ENCODE data around the gene FHIT. TPM values are rescaled to one million over a fixed set of nuclear protein-coding genes. Genes with fewer than 3 reads are reported as not detected.

FHIT gene
- total RNA-seq, 4 donors from 2014 or later, result 1.6 to 12.9 (median 7.8) TPM

DNA sequence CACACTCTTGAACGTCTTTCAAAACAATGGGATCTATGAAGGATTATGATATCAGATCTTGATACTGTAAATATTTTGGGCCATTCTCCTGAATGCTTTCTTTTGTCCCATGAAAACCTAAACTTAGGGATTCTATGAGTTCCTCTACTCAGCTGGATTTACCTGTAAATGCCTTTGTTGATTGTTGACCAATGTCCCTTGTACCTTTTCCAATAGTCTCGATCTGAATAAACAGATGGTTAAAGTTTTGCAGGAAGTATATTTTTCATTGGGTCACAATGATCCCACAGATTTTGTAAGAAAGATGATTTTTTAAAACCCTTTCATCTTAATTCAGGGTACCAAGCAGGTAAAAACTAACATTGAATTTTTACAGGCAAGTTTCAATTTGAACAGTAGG, 634.1 kb downstream of the FHIT start:
- Histone ChIP-seq H3K36me3 (no peaks in the 10 kb centered on the region), H3K27me3 (no peaks in the 10 kb centered on the region), H3K4me3 (no peak overlapping the region), H3K27ac (no peak overlapping the region), H3K9me3 (peaks cover 0 to 16% (median 0%) of the 10 kb centered on the region in 4 donors), H3K4me1 (no peaks in the 10 kb centered on the region)
- TF ChIP-seq CTCF (IDR thresholded peaks at IDR 0.05) (no peak), EP300 (IDR thresholded peaks at IDR 0.05) (no peak), POLR2A (IDR thresholded peaks at IDR 0.05) (no peak)
- WGBS, 2 donors, result 56 to 63% methylated on average over 2 of the region's 2 CpGs
- no peak for DNase-seq (ENCODE audit: low spot score in 2 of 2)

DNA sequence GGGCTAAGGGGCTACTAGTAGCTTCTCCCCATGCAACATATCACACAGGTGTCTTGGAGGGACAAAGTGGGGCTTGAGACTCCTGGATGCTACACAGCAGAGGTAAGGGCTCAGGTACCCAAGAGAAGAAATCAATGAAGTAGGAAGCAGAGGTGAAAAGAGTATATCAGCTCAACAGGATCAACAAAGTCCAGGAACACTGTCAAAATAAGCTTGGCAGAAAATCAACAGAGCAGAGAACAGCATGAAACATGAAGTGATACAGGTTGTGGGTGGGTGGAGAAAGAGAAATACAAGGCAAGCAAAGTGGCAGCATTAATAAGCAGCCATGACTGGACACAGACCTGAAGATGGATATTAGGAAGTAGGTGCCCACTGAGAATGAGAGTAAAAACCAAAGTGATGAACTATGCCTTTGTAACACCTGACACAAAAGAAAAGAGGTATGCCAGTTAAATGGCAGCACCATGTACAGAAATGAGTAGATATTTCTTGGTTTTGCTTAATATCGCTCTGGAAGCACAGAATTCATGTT, 637.4 kb downstream of the FHIT start:
- no peaks in the 10 kb centered on the region for H3K27me3 ChIP-seq
- H3K27ac ChIP-seq, result no peak overlapping the region
- H3K9me3 ChIP-seq, result peaks cover 0 to 11% (median 0%) of the 10 kb centered on the region in 4 donors
- H3K36me3 ChIP-seq, result no peaks in the 10 kb centered on the region
- no peak overlapping the region for H3K4me3 ChIP-seq
- WGBS, 2 donors, result 76 to 93% methylated on average over 1 of the region's 1 CpG
- DNase-seq (ENCODE audit: low spot score in 2 of 2), result no peak
- TF ChIP-seq CTCF (IDR thresholded peaks at IDR 0.05), result no peak
- TF ChIP-seq EP300 (IDR thresholded peaks at IDR 0.05), result no peak
- TF ChIP-seq POLR2A (IDR thresholded peaks at IDR 0.05), result no peak
- peaks cover 0 to 13% (median 0%) of the 10 kb centered on the region in 4 donors for H3K4me1 ChIP-seq

DNA sequence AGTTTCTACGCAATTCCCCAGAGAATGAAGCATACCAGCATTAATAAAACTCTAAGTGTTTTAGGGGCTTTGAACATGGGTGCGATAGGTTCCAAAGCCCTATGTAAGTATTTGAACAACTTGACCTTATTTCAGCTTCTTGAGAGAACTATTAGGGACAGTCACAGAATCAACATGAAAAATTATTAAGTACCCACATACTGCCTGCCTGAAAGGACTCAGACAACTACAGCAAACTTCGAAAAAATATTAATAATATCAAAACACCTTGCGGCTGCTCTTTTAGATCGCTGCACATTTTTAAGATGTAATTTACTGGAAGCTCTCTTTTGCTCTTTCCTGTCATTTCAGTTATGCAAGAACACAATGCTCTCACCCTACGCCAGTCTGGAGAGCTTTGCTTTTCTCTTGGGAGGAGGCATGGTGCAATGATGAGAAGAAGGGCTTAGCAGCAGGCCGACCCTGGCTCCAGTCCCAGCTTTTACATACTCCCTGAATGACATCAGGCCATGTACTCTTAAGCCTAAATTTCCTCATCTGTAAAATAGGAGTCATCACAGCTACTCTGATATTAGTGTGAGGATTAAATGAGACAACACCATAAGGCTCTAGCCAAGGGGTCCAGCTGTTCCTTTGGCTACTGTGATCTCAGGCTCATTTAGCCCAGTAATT, 640.7 kb downstream of the FHIT start:
- DNase-seq (ENCODE audit: low spot score in 2 of 2), result peak; percentile 31 to 80
- WGBS, 2 donors, result 66 to 74% methylated on average over 7 of the region's 7 CpGs
- TF ChIP-seq CTCF (IDR thresholded peaks at IDR 0.05) (no peak), EP300 (IDR thresholded peaks at IDR 0.05) (peak in 1 of 2 donors; percentile 94)
- H3K36me3 ChIP-seq, result no peaks in the 10 kb centered on the region
- H3K27me3 ChIP-seq, result no peaks in the 10 kb centered on the region
- no peak overlapping the region for H3K4me3 ChIP-seq
- peaks cover 0 to 6% (median 0%) of the 10 kb centered on the region in 4 donors for H3K9me3 ChIP-seq
- H3K27ac ChIP-seq, result peak overlapping the region in 1 of 4 donors; percentile 47
- H3K4me1 ChIP-seq, result peaks cover 0 to 13% (median 0%) of the 10 kb centered on the region in 4 donors

GRCh38 chr3:60609446-60609845, 641.8 kb downstream of the FHIT start:
- TF ChIP-seq EP300 (IDR thresholded peaks at IDR 0.05) (no peak), CTCF (IDR thresholded peaks at IDR 0.05) (no peak), POLR2A (IDR thresholded peaks at IDR 0.05) (no peak)
- Histone ChIP-seq H3K9me3 (peaks cover 0 to 6% (median 0%) of the 10 kb centered on the region in 4 donors), H3K4me1 (peaks cover 0 to 13% (median 0%) of the 10 kb centered on the region in 4 donors), H3K36me3 (no peaks in the 10 kb centered on the region), H3K4me3 (no peak overlapping the region), H3K27ac (no peak overlapping the region), H3K27me3 (no peaks in the 10 kb centered on the region)
- 58 to 62% methylated on average over 4 of the region's 4 CpGs for WGBS, 2 donors
- no peak for DNase-seq (ENCODE audit: low spot score in 2 of 2)

DNA sequence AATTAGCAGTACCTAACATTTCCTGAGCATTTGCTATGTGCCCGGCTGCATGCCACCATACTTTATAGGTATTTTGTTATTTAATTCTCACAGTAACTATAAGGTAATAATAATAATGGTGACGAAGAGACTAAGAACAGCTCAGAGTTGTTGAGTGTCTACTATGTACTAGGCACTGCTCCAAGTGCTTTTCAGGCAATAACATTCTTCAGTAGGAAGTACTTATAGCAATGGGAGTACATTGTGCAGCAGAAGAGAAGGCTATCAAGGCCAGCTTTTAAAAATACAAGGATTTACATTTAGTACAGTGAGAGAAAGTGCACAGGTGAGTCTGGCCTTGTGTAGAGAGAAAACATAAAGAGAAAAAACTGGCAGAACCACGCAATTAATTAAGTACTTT, 647.4 kb downstream of the FHIT start:
- Histone ChIP-seq H3K27ac (no peak overlapping the region), H3K4me1 (peaks cover 0 to 4% (median 0%) of the 10 kb centered on the region in 4 donors), H3K4me3 (no peak overlapping the region), H3K27me3 (no peaks in the 10 kb centered on the region), H3K9me3 (no peaks in the 10 kb centered on the region), H3K36me3 (no peaks in the 10 kb centered on the region)
- WGBS, 2 donors, result 83 to 85% methylated on average over 3 of the region's 3 CpGs
- no peak for TF ChIP-seq EP300 (IDR thresholded peaks at IDR 0.05)
- no peak for DNase-seq (ENCODE audit: low spot score in 2 of 2)
